ENCODE measurements around the gene ANKS1B.

The ANKS1B gene

GRCh38 chr12:98686603-98687002 is 1298.1 kb downstream of the ANKS1B start:
- no peak for DNase-seq
